ENCODE measurements around the gene PRR5. TPM values are rescaled to one million over a fixed set of nuclear protein-coding genes. Genes with fewer than 3 reads are reported as not detected.

Gene PRR5
- total RNA-seq, 1 donor, result 10.8 TPM

- no peaks in the 10 kb centered on the region for H3K27me3 ChIP-seq (ENCODE audit: insufficient read depth, low read length)
- peaks cover 10% of the 10 kb centered on the region for H3K4me1 ChIP-seq (ENCODE audit: insufficient read depth, low read length)
- no peak overlapping the region for H3K4me3 ChIP-seq (ENCODE audit: low read length)
- no peaks in the 10 kb centered on the region for H3K9me3 ChIP-seq (ENCODE audit: low read depth, low read length)
Measured at GRCh38 chr22:44729391-44730021, 27.5 kb downstream of the PRR5 start.

GRCh38 chr22:44730022-44730393 is 28.0 kb downstream of the PRR5 start:
- no peaks in the 10 kb centered on the region for H3K9me3 ChIP-seq (ENCODE audit: low read depth, low read length)
- H3K27me3 ChIP-seq (ENCODE audit: insufficient read depth, low read length), result no peaks in the 10 kb centered on the region
- no peak overlapping the region for H3K4me3 ChIP-seq (ENCODE audit: low read length)
- peaks cover 10% of the 10 kb centered on the region for H3K4me1 ChIP-seq (ENCODE audit: insufficient read depth, low read length)

GRCh38 chr22:44730490-44731356 is 28.7 kb downstream of the PRR5 start:
- H3K4me3 ChIP-seq (ENCODE audit: low read length), result no peak overlapping the region
- no peaks in the 10 kb centered on the region for H3K9me3 ChIP-seq (ENCODE audit: low read depth, low read length)
- H3K4me1 ChIP-seq (ENCODE audit: insufficient read depth, low read length), result peaks cover 10% of the 10 kb centered on the region
- no peaks in the 10 kb centered on the region for H3K27me3 ChIP-seq (ENCODE audit: insufficient read depth, low read length)

GRCh38 chr22:44731357-44731970 is 29.5 kb downstream of the PRR5 start:
- Histone ChIP-seq H3K4me3 (ENCODE audit: low read length) (no peak overlapping the region), H3K4me1 (ENCODE audit: insufficient read depth, low read length) (peaks cover 10% of the 10 kb centered on the region), H3K27me3 (ENCODE audit: insufficient read depth, low read length) (no peaks in the 10 kb centered on the region), H3K9me3 (ENCODE audit: low read depth, low read length) (no peaks in the 10 kb centered on the region)

DNA sequence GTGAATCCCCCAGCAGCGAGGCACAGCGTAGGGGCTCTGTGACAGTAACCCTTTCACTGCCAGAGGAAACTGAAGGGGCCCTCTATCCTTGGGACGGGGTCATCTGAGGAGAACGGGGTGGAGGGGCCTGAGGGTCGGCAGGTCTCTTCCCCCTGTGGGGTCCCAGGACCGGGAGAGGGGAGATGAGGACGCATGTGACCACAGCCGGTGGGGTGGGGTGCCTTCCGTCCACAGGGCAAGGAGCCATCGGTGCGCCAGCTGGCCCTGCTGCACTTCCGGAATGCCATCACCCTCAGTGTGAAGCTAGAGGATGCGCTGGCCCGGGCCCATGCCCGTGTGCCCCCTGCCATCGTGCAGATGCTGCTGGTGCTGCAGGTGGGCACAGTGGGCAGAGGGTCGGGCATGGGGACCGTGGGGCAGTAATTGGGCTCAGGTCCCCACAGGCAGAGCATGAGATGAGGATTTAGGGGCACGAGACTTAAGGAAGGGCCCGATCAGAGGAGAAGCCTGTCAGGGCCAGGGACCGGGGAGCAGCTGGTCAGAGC is 30.1 kb downstream of the PRR5 start:
- Histone ChIP-seq H3K27me3 (ENCODE audit: insufficient read depth, low read length) (no peaks in the 10 kb centered on the region), H3K4me1 (ENCODE audit: insufficient read depth, low read length) (peaks cover 10% of the 10 kb centered on the region), H3K4me3 (ENCODE audit: low read length) (no peak overlapping the region), H3K9me3 (ENCODE audit: low read depth, low read length) (no peaks in the 10 kb centered on the region)

- Histone ChIP-seq H3K9me3 (ENCODE audit: low read depth, low read length) (no peaks in the 10 kb centered on the region), H3K4me3 (ENCODE audit: low read length) (no peak overlapping the region), H3K4me1 (ENCODE audit: insufficient read depth, low read length) (peaks cover 10% of the 10 kb centered on the region), H3K27me3 (ENCODE audit: insufficient read depth, low read length) (no peaks in the 10 kb centered on the region)
Measured at GRCh38 chr22:44732661-44733060, 30.7 kb downstream of the PRR5 start.

- H3K4me1 ChIP-seq (ENCODE audit: insufficient read depth, low read length), result peaks cover 10% of the 10 kb centered on the region
- no peaks in the 10 kb centered on the region for H3K9me3 ChIP-seq (ENCODE audit: low read depth, low read length)
- no peaks in the 10 kb centered on the region for H3K27me3 ChIP-seq (ENCODE audit: insufficient read depth, low read length)
- no peak overlapping the region for H3K4me3 ChIP-seq (ENCODE audit: low read length)
Measured at GRCh38 chr22:44733426-44734106, 31.6 kb downstream of the PRR5 start.

- H3K4me1 ChIP-seq (ENCODE audit: insufficient read depth, low read length), result peaks cover 5% of the 10 kb centered on the region
- H3K27me3 ChIP-seq (ENCODE audit: insufficient read depth, low read length), result no peaks in the 10 kb centered on the region
- no peak overlapping the region for H3K4me3 ChIP-seq (ENCODE audit: low read length)
- H3K9me3 ChIP-seq (ENCODE audit: low read depth, low read length), result no peaks in the 10 kb centered on the region
Measured at GRCh38 chr22:44734278-44734677, 32.3 kb downstream of the PRR5 start.

GRCh38 chr22:44734801-44735517 is 33.0 kb downstream of the PRR5 start:
- no peaks in the 10 kb centered on the region for H3K27me3 ChIP-seq (ENCODE audit: insufficient read depth, low read length)
- H3K4me1 ChIP-seq (ENCODE audit: insufficient read depth, low read length), result no peaks in the 10 kb centered on the region
- no peak overlapping the region for H3K4me3 ChIP-seq (ENCODE audit: low read length)
- no peaks in the 10 kb centered on the region for H3K9me3 ChIP-seq (ENCODE audit: low read depth, low read length)

DNA sequence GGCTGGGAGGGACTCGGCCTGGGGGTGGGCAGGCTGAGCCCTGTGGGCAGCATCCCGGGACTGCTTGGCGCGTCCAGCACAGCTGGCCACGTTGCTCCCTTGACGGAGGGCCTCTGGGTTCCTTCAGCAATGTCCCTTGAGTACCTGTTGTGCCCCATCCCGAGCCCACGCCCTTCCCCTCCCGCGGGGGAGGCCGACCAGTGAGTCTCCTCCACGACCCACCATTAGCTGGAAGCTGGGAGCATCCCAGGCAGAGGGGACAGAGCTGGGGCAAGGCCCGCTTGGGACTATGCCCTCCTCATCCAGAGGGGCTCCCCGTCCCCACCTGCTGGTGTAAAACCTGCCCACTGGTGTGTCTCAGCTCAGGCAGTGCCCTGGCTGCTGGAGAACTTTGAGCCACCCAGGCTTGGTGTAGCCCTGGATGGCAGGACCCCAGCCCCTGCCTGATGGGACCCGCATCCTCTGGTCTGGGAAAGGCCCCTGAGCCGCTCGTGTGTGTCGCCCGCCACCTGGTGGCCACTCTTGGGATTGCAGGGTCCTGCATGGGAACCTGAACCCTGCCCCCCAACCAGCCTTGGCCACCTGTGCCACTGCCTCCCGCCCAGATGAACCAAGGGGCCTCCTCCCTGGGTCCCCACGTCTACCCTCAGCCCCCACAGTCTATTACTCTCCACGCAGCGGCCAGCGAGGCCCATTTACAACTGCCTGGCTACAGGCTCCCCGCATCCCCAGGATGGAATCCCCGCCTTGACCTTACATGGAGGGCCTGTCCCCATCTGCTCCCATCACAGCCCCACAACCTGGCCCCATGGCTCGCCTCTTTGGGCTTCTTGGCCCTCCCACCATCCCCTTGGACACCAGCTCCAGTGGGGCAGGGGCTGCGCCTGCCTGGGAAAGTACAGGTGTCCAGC is 33.8 kb downstream of the PRR5 start:
- H3K4me1 ChIP-seq (ENCODE audit: insufficient read depth, low read length), result no peaks in the 10 kb centered on the region

DNA sequence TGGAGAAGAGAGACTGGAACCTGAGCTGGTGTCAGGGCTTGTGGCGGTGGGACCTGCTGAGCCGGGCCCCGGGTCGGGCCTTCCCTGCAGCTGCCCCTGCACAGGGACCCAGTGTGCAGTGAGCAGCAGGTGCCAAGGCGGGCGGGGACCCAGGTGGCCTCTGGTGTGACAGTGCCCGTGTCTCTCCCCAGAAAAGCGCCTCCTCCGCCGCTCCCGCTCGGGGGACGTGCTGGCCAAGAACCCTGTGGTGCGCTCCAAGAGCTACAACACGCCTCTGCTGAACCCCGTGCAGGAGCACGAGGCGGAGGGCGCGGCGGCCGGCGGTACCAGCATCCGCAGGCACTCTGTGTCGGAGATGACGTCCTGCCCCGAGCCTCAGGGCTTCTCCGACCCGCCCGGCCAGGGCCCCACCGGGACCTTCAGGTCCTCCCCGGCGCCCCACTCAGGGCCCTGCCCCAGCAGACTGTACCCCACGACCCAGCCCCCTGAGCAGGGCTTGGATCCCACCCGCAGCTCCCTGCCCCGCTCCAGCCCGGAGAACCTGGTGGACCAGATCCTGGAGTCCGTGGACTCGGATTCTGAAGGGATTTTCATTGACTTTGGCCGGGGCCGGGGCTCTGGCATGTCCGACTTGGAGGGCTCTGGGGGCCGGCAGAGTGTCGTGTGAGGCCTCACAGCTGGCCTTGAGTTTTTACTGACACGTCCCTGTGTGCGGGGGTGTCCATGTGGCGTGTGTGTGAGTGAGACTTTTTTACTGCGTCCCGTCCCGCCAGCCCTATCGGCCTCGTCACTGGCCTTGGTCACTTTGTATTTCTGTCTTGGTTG is 34.8 kb downstream of the PRR5 start:
- H3K9me3 ChIP-seq (ENCODE audit: low read depth, low read length), result no peaks in the 10 kb centered on the region
- H3K27me3 ChIP-seq (ENCODE audit: insufficient read depth, low read length), result no peaks in the 10 kb centered on the region
- no peaks in the 10 kb centered on the region for H3K4me1 ChIP-seq (ENCODE audit: insufficient read depth, low read length)
- no peak overlapping the region for H3K4me3 ChIP-seq (ENCODE audit: low read length)

More for the DNA sequence above, 33.8 kb downstream of the PRR5 start:
- Histone ChIP-seq H3K27me3 (ENCODE audit: insufficient read depth, low read length) (no peaks in the 10 kb centered on the region), H3K4me3 (ENCODE audit: low read length) (no peak overlapping the region), H3K9me3 (ENCODE audit: low read depth, low read length) (no peaks in the 10 kb centered on the region)

- no peak overlapping the region for H3K4me3 ChIP-seq (ENCODE audit: low read length)
- no peaks in the 10 kb centered on the region for H3K9me3 ChIP-seq (ENCODE audit: low read depth, low read length)
- H3K27me3 ChIP-seq (ENCODE audit: insufficient read depth, low read length), result no peaks in the 10 kb centered on the region
- no peaks in the 10 kb centered on the region for H3K4me1 ChIP-seq (ENCODE audit: insufficient read depth, low read length)
Measured at GRCh38 chr22:44737406-44738346, 35.7 kb downstream of the PRR5 start.

Measured in mononuclear cell (primary cell).